ENCODE results near the gene ARMC8.

- TF ChIP-seq CTCF (IDR thresholded peaks at IDR 0.05) (no peak), POLR2A (IDR thresholded peaks at IDR 0.05) (no peak)
Measured at GRCh38 chr3:138200424-138200823, 13.3 kb downstream of the ARMC8 start.
